KMS-11 (cell line): ENCODE measurements around the gene PLOD2.

Experiments
- H2AFZ ChIP-seq: fragments of 200-600 bp; sonication (generic); 2 replicates; pipeline ENCODE4 v1.6.1; 2016; ENCODE audit warnings: antibody characterized with exemption, mixed run types, low read depth
- H3K27ac ChIP-seq: fragments of 200-600 bp; sonication (generic); 2 replicates; pipeline ENCODE4 v1.6.1; 2016; ENCODE audit warnings: mild to moderate bottlenecking, mixed run types
- H3K27me3 ChIP-seq: fragments of 200-600 bp; sonication (generic); 2 replicates; pipeline ENCODE4 v1.6.1; 2017; ENCODE audit warnings: mild to moderate bottlenecking, low read depth, mixed run types, moderate library complexity; ENCODE audit not compliant: insufficient read depth
- H3K36me3 ChIP-seq: fragments of 200-600 bp; sonication (generic); 2 replicates; pipeline ENCODE4 v1.6.1; 2017; ENCODE audit warnings: mild to moderate bottlenecking, mixed run types; ENCODE audit not compliant: insufficient read depth
- H3K4me1 ChIP-seq: fragments of 200-600 bp; sonication (generic); 2 replicates; pipeline ENCODE4 v1.6.1; 2016; ENCODE audit warnings: mild to moderate bottlenecking, low read depth, mixed run types; ENCODE audit not compliant: poor library complexity, severe bottlenecking
- H3K4me2 ChIP-seq: fragments of 200-600 bp; sonication (generic); 2 replicates; pipeline ENCODE4 v1.7.0; 2016; ENCODE audit warnings: mild to moderate bottlenecking, mixed run types
- H3K4me3 ChIP-seq: fragments of 200-600 bp; sonication (generic); IDR thresholded peaks from 2 replicates; pipeline ENCODE4 v1.6.1; 2017; ENCODE audit warnings: low read depth, low read length, mixed read lengths; ENCODE audit not compliant: insufficient read depth
- H3K79me2 ChIP-seq: fragments of 200-600 bp; sonication (generic); 2 replicates; pipeline ENCODE4 v1.6.1; 2016; ENCODE audit warnings: low read depth, mixed run types; ENCODE audit not compliant: insufficient read depth
- H3K9ac ChIP-seq: fragments of 200-600 bp; sonication (generic); 2 replicates; pipeline ENCODE4 v1.6.1; 2016; ENCODE audit warnings: mild to moderate bottlenecking, mixed run types
- H4K20me1 ChIP-seq: fragments of 200-600 bp; sonication (generic); 2 replicates; pipeline ENCODE4 v1.6.1; 2016; ENCODE audit warnings: mild to moderate bottlenecking, mixed run types; ENCODE audit not compliant: insufficient read depth
- TF ChIP-seq, protein P1 (sequence below): fragments of 200-600 bp; sonication (generic); conservative IDR thresholded peaks from 2 replicates; pipeline ENCODE4 v1.6.1; 2017; ENCODE audit warnings: low read depth, mild to moderate bottlenecking, antibody characterized with exemption, low read length, moderate library complexity, mixed read lengths

Gene PLOD2

GRCh38 chr3:146156095-146156494, 4.9 kb downstream of the PLOD2 start:
- TF ChIP-seq, protein P1, sequence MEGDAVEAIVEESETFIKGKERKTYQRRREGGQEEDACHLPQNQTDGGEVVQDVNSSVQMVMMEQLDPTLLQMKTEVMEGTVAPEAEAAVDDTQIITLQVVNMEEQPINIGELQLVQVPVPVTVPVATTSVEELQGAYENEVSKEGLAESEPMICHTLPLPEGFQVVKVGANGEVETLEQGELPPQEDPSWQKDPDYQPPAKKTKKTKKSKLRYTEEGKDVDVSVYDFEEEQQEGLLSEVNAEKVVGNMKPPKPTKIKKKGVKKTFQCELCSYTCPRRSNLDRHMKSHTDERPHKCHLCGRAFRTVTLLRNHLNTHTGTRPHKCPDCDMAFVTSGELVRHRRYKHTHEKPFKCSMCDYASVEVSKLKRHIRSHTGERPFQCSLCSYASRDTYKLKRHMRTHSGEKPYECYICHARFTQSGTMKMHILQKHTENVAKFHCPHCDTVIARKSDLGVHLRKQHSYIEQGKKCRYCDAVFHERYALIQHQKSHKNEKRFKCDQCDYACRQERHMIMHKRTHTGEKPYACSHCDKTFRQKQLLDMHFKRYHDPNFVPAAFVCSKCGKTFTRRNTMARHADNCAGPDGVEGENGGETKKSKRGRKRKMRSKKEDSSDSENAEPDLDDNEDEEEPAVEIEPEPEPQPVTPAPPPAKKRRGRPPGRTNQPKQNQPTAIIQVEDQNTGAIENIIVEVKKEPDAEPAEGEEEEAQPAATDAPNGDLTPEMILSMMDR, result no peak
- Histone ChIP-seq H3K27me3 (no peaks in the 10 kb centered on the region), H3K4me1 (peaks cover 5% of the 10 kb centered on the region), H4K20me1 (no peaks in the 10 kb centered on the region), H3K9ac (no peak overlapping the region), H2AFZ (no peak overlapping the region), H3K27ac (no peak overlapping the region), H3K36me3 (no peaks in the 10 kb centered on the region), H3K4me3 (no peak overlapping the region), H3K4me2 (no peak overlapping the region), H3K79me2 (no peaks in the 10 kb centered on the region)

- no peak overlapping the region for H3K4me3 ChIP-seq
- no peak overlapping the region for H3K27ac ChIP-seq
- no peaks in the 10 kb centered on the region for H3K79me2 ChIP-seq
- no peak overlapping the region for H2AFZ ChIP-seq
- H3K36me3 ChIP-seq, result no peaks in the 10 kb centered on the region
- TF ChIP-seq, protein P1, result no peak
- no peak overlapping the region for H3K9ac ChIP-seq
- H3K27me3 ChIP-seq, result no peaks in the 10 kb centered on the region
- peaks cover 5% of the 10 kb centered on the region for H3K4me1 ChIP-seq
- no peaks in the 10 kb centered on the region for H4K20me1 ChIP-seq
- H3K4me2 ChIP-seq, result no peak overlapping the region
Measured at GRCh38 chr3:146154995-146155394, 6.0 kb downstream of the PLOD2 start.

DNA sequence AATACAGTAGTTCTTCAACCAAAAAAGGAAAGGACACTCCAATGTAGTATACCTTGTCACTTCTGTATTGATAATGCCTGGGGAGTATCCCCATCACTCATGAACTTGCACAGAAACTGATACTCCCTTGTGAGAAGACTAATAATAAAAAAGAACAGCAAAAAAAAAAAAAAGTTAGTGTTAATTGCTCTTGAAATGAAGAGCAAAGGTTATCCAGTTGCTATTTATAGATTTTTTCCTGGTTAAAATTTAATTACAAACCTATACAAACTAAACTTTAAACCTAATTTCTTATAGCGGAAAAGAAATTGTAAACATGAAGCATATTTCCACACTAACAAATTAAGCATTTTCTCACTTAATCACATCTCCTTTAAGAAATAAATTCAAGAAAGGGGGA, 6.7 kb downstream of the PLOD2 start:
- Histone ChIP-seq H3K79me2 (no peaks in the 10 kb centered on the region), H3K36me3 (no peaks in the 10 kb centered on the region), H3K4me1 (peaks cover 5% of the 10 kb centered on the region), H3K9ac (no peak overlapping the region), H4K20me1 (no peaks in the 10 kb centered on the region), H3K4me2 (no peak overlapping the region), H3K4me3 (no peak overlapping the region), H3K27me3 (no peaks in the 10 kb centered on the region), H2AFZ (no peak overlapping the region), H3K27ac (no peak overlapping the region)
- TF ChIP-seq, protein P1, result no peak

GRCh38 chr3:146153429-146153828, 7.6 kb downstream of the PLOD2 start:
- Histone ChIP-seq H3K79me2 (no peaks in the 10 kb centered on the region), H3K4me3 (no peak overlapping the region), H3K4me2 (no peak overlapping the region), H4K20me1 (no peaks in the 10 kb centered on the region), H3K36me3 (no peaks in the 10 kb centered on the region), H3K27me3 (no peaks in the 10 kb centered on the region), H3K4me1 (peaks cover 13% of the 10 kb centered on the region), H3K9ac (no peak overlapping the region), H3K27ac (no peak overlapping the region), H2AFZ (no peak overlapping the region)
- TF ChIP-seq, protein P1, result no peak
